Subcutaneous abdominal adipose tissue (tissue), 5 donors: ENCODE data around the gene FER.
A peak's percentile ranks its signal among the peaks of the same experiment; 100 is the strongest.
"Not testable (repeated sequence)": the region's sequence is repeated elsewhere in the genome, so short reads cannot be mapped to it uniquely, and the experiment has no call there.

ENCODE experiments used
- H3K27ac ChIP-seq: one replicate; pipeline ENCODE4 v1.7.0; 2013; ENCODE audit warnings: low read depth, mild to moderate bottlenecking, inconsistent platforms, low read length, moderate library complexity
- H3K27me3 ChIP-seq, 5 donors: one replicate each; pipeline ENCODE4 v1.7.0; 2013; ENCODE audit warnings: low read length in 5 of 5, inconsistent platforms in 1 of 5; ENCODE audit not compliant: control insufficient read depth in 5 of 5, insufficient read depth in 4 of 5
- H3K36me3 ChIP-seq, 5 donors: one replicate each; pipeline ENCODE4 v1.7.0; 2013; ENCODE audit warnings: low read length in 5 of 5; ENCODE audit not compliant: control insufficient read depth in 5 of 5, insufficient read depth in 5 of 5
- H3K4me1 ChIP-seq, 5 donors: one replicate each; pipeline ENCODE4 v1.7.0; 2013; ENCODE audit warnings: low read length in 5 of 5, mild to moderate bottlenecking in 3 of 5, moderate library complexity in 1 of 5; ENCODE audit not compliant: control insufficient read depth in 5 of 5, insufficient read depth in 5 of 5
- H3K4me3 ChIP-seq, 5 donors: one replicate each; pipeline ENCODE4 v1.7.0; 2013; ENCODE audit warnings: low read length in 5 of 5, low read depth in 1 of 5
- H3K9ac ChIP-seq, 5 donors: one replicate each; pipeline ENCODE4 v1.7.0; 2013; ENCODE audit warnings: low read length in 5 of 5, mild to moderate bottlenecking in 4 of 5, moderate library complexity in 3 of 5
- H3K9me3 ChIP-seq, 5 donors: one replicate each; pipeline ENCODE4 v1.7.0; 2013; ENCODE audit warnings: low read length in 5 of 5; ENCODE audit not compliant: control insufficient read depth in 5 of 5
- donor health status: healthy.
- donor health status: healthy.
- donor health status: healthy.
- donor health status: healthy.
- donor health status: healthy.

FER gene

DNA sequence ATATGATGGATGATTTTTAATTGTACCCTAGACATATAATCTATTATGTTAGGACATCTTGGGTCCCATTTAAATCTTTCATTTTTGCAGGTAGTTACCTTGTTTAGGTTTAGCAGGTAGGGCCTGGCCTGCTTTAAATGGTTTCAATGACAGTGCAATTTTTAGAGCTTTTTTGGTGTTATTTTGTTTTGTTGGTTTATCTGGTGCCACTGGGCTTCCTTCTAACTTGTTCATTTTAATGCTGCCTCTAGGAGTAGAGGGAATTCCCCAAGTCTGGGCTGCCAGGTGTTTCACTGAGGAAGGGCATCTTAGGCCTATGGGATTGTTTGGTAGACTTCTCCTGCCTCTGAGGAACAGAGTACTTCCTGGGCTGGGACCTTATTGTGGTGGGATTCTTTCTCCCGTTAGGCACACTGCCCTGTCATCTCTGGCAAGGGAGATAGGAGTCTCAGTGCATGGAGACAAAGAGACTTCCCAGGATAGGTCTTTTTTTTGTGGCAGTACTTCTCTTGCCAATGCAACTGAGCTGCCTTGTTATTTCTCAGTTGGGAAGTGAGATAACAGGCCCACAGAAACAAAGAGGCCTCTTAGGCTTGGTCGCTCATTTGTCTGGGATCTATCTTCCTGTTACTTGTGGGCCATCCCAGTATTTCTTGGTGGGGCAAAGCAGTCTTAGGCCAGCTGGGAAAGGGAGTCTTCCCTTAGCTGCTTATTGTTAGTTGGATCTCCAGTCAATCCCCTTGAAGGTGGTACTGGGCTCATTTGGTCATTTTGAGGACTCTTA is 282.9 kb downstream of the FER start:
- H3K4me3 ChIP-seq = no peak overlapping the region
- no peaks in the 10 kb centered on the region for H3K4me1 ChIP-seq
- no peaks in the 10 kb centered on the region for H3K27me3 ChIP-seq
- no peaks in the 10 kb centered on the region for H3K9me3 ChIP-seq
- no peak overlapping the region for H3K9ac ChIP-seq
- no peak overlapping the region for H3K27ac ChIP-seq
- no peaks in the 10 kb centered on the region for H3K36me3 ChIP-seq

DNA sequence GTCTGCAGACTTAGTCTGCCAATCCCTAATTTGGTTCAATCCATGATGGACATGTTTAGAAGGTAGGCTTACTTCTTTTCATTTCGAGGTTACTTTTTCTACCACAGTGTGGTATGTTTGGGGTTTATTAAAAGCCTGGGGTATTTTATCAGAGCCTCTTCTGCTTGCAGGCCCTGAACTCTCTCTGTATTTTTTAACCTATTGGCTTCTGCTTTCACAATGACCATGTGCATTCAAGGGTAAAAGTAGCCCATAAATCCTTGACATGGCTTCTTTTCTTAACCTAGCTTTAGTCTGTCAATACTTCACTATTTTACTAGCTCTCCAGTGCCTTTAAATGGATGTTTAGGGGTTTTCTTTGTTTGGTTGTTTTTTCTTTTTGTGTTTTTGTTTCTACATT is 286.6 kb downstream of the FER start:
- no peaks in the 10 kb centered on the region for H3K27me3 ChIP-seq
- H3K27ac ChIP-seq = no peak overlapping the region
- no peaks in the 10 kb centered on the region for H3K4me1 ChIP-seq
- no peaks in the 10 kb centered on the region for H3K9me3 ChIP-seq
- H3K9ac ChIP-seq = no peak overlapping the region
- H3K4me3 ChIP-seq = no peak overlapping the region
- H3K36me3 ChIP-seq = no peaks in the 10 kb centered on the region

DNA sequence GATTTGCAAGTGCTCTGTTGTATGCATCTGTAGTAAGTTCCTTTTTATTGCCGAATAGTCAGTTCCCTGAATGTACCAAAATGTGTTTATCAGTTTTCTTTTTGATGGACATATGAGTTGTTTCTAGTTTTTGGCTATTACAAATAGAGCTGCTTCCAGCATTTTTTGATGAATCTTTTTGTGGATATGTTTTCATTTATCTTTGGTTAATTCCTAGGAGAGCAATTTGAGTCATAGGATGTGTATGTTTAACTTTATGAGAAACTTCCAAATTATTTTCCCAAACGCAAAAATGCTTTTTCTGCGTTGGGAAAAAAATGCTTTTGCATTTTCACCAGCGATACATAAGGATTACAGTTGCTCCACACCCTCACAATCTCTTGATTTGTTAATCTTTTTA is 287.7 kb downstream of the FER start:
- Histone ChIP-seq H3K4me1 (no peaks in the 10 kb centered on the region), H3K27ac (no peak overlapping the region), H3K4me3 (no peak overlapping the region), H3K9me3 (no peaks in the 10 kb centered on the region), H3K27me3 (no peaks in the 10 kb centered on the region), H3K36me3 (peaks cover 0 to 2% (median 0%) of the 10 kb centered on the region in 5 donors), H3K9ac (no peak overlapping the region)

DNA sequence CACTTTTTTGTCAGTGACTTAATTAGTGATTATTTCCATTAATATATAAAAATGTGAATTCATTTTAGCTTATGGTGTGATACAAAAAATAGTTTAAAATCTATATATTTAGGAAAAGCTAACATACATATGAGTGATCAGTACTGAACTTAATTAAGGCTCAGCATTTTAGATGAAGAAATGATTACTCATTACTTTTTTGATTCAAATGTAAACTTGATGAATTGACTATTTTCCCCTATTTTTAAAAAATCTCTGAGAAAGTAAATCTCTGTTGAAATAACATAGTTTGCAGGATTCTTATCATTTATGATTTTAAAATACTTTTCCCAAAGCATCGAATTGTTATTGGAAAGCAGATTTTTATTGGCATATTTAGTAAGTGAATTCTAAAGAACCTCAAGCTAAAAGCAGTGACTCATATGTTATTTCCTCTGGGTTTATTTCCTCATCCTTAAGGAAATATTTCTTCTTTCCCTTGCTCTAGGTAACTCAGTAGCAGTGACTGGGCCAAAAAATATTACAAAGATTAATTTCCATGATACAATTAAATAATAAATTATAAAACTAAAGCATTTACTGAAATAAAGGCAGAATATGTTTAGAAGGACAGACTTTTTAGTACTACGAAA is 290.6 kb downstream of the FER start:
- Histone ChIP-seq H3K36me3 (peaks cover 0 to 6% (median 0%) of the 10 kb centered on the region in 5 donors), H3K4me1 (no peaks in the 10 kb centered on the region), H3K27me3 (no peaks in the 10 kb centered on the region), H3K27ac (no peak overlapping the region), H3K4me3 (no peak overlapping the region), H3K9ac (no peak overlapping the region), H3K9me3 (no peaks in the 10 kb centered on the region)

DNA sequence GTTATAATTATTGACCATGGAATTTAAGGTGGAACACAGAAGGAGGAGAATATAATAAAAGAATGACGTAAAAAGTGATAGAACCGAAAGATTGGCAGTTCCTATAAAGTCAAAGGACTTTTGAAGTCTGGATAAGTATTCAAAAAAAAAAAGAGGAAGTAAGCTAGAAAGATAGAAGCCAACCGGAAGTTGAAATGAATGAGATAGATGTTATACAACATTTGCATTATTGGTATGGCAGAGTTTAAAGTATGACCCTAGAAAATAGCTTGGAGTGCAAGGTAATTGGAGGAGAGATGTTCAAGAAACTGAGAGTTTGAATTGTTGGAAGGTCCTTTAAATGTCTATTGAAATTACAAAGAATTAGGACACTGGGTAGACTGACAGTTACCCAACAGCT is 293.6 kb downstream of the FER start:
- no peak overlapping the region for H3K27ac ChIP-seq
- H3K9ac ChIP-seq = no peak overlapping the region
- no peaks in the 10 kb centered on the region for H3K27me3 ChIP-seq
- peaks cover 0 to 6% (median 0%) of the 10 kb centered on the region in 5 donors for H3K36me3 ChIP-seq
- peaks cover 0 to 8% (median 0%) of the 10 kb centered on the region in 5 donors for H3K4me1 ChIP-seq
- no peak overlapping the region for H3K4me3 ChIP-seq
- no peaks in the 10 kb centered on the region for H3K9me3 ChIP-seq

DNA sequence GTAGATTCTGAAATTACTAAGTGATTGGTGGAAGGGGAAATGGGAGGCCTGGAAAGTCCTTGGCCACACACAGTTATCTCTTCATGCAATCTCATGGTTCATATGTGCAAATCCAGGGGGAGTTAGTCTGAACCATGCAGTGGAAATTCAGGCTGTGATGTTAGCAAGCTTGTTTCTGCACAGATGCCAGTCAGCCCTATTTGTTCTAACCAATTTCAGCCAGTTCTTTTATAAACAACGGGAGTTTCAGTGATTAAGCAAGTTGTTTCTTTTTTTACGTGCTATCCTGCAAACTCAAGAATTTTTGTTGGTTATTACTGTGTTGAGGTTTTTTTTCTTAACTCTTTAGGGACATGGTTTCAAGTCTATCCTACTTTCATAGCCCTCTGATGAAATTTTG is 298.0 kb downstream of the FER start:
- H3K4me3 ChIP-seq = no peak overlapping the region
- H3K4me1 ChIP-seq = peaks cover 0 to 8% (median 0%) of the 10 kb centered on the region in 5 donors
- H3K36me3 ChIP-seq = peaks cover 0 to 2% (median 0%) of the 10 kb centered on the region in 5 donors
- no peak overlapping the region for H3K9ac ChIP-seq
- H3K9me3 ChIP-seq = no peaks in the 10 kb centered on the region
- H3K27me3 ChIP-seq = no peaks in the 10 kb centered on the region
- H3K27ac ChIP-seq = peak overlapping the region; percentile 48

DNA sequence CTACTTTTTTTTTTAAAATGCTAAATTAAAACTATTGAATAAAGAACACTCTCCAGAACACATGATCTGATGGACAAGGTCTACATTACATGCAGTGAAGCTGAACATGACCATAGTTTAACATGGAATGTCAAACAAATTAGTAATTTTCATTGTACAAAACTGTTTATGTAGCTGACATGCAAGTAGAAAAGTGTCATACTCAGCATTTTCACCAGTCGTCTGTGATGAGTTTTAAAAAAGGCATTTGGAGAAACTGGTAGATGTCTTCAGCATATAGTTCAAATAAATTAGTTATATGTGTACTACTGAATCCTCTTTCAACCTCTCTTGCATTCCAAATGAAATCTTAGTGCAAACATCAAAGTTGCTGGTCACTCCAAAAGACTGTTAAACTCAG is 301.9 kb downstream of the FER start:
- no peaks in the 10 kb centered on the region for H3K27me3 ChIP-seq
- no peak overlapping the region for H3K9ac ChIP-seq
- peaks cover 4 to 14% (median 8%) of the 10 kb centered on the region in 5 donors for H3K36me3 ChIP-seq
- H3K4me3 ChIP-seq = no peak overlapping the region
- H3K9me3 ChIP-seq = no peaks in the 10 kb centered on the region
- H3K4me1 ChIP-seq = peaks cover 0 to 8% (median 0%) of the 10 kb centered on the region in 5 donors
- no peak overlapping the region for H3K27ac ChIP-seq

DNA sequence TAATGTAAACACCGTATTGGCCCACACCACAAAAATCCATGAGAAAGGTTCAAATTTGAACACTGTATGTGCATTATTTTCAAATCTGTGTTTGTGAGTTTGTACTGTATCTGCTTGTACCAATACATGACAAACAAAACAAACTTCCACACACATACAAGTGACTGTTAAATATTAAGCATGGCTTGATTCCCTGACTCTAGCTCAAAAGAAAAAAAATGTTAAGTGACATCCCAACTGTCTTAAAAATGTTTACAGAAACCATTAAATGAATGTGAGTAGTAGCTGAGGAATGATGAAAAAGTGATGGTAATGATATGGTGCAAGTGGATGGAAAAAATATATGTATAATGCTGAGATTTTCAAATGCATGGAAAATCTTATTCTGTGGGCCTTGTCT is 302.6 kb downstream of the FER start:
- not testable (repeated sequence) for H3K9me3 ChIP-seq, H3K4me3 ChIP-seq, H3K4me1 ChIP-seq, H3K27ac ChIP-seq, H3K9ac ChIP-seq, H3K27me3 ChIP-seq
- H3K36me3 ChIP-seq = peaks cover 4 to 14% (median 8%) of the 10 kb centered on the region in 5 donors

DNA sequence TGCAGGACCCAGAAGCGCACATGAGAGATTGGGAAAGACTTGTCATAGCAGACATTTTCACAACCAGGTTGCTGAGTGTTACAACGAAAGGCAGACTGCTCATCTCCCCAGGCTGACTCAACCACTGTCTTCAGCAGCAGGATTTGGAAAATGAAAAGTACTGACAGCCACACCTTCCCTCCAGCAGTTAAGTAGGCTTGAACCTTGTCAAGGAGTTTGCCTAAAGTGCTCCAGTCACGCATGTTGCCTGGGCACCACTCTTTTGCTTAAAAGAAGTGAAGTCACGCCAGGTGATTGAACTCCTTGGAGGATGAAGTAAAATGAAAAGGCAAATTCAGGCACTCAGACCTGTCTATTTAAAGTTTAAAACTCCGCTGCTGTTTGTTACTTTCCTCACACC is 304.5 kb downstream of the FER start:
- H3K36me3 ChIP-seq = peaks cover 4 to 14% (median 8%) of the 10 kb centered on the region in 5 donors
- H3K9me3 ChIP-seq, H3K27ac ChIP-seq, H3K4me1 ChIP-seq, H3K4me3 ChIP-seq, H3K27me3 ChIP-seq, H3K9ac ChIP-seq: not testable (repeated sequence)

DNA sequence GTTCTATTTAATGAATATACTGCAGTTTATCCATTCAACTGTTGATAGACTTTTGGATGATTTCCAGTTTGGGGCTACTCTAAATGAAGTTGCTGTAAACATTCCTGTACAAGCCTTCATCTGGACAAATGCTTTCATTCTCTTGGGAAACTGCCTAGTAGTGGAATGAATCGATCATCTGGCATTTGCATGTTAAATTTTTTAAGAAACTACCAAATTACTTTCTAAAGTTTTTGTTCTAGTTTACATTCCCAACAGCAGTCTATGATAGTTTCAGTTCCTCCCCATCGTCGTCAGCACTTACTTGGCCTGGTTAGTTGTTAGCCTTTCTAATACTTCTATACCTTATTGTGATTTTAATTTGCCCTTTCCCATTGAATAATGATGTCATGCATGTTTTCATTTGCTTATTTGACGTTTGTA is 306.3 kb downstream of the FER start:
- Histone ChIP-seq H3K27ac (no peak overlapping the region), H3K27me3 (no peaks in the 10 kb centered on the region), H3K36me3 (peaks cover 4 to 14% (median 8%) of the 10 kb centered on the region in 5 donors), H3K9me3 (no peaks in the 10 kb centered on the region), H3K9ac (no peak overlapping the region), H3K4me3 (no peak overlapping the region), H3K4me1 (no peaks in the 10 kb centered on the region)
